ELF-1 (cell line): ENCODE results near the gene TFDP3.

Experiments
- DNase-seq: peaks from one replicate; pipeline ENCODE4 v3.0.0-alpha.2; 2016; ENCODE audit warnings: low read depth, low spot score

Gene TFDP3

GRCh38 chrX:133218329-133218728 is at the start of gene TFDP3:
TFDP3 (minus strand) TSS chrX:133218354; CDS start chrX:133218259, 95 bp downstream.
- DNase-seq, result no peak

- DNase-seq, result no peak
Observed at GRCh38 chrX:133267621-133268020, 49.5 kb upstream of the TFDP3 start.

- peak; percentile 98 for DNase-seq
Observed at GRCh38 chrX:133265331-133265730, 47.2 kb upstream of the TFDP3 start.

- DNase-seq, result no peak
Observed at GRCh38 chrX:133258481-133258880, 40.3 kb upstream of the TFDP3 start.

- DNase-seq, result no peak
Observed at GRCh38 chrX:133254666-133255065, 36.5 kb upstream of the TFDP3 start.

GRCh38 chrX:133251204-133251603 is 33.0 kb upstream of the TFDP3 start:
- DNase-seq, result no peak

GRCh38 chrX:133250184-133251100 is 32.3 kb upstream of the TFDP3 start:
- DNase-seq, result peak; percentile 86

- DNase-seq, result no peak
Observed at GRCh38 chrX:133249266-133250058, 31.3 kb upstream of the TFDP3 start.

- no peak for DNase-seq
Observed at GRCh38 chrX:133248177-133248576, 30.0 kb upstream of the TFDP3 start.

- DNase-seq, result no peak
Observed at GRCh38 chrX:133246921-133247320, 28.8 kb upstream of the TFDP3 start.

- DNase-seq, result peak; percentile 78
Observed at GRCh38 chrX:133235830-133236229, 17.7 kb upstream of the TFDP3 start.

GRCh38 chrX:133232331-133232730 is 14.2 kb upstream of the TFDP3 start:
- no peak for DNase-seq

- DNase-seq, result no peak
Observed at GRCh38 chrX:133229361-133229760, 11.2 kb upstream of the TFDP3 start.

GRCh38 chrX:133215747-133216146 is 2.4 kb downstream of the TFDP3 start:
- peak; percentile 30 for DNase-seq

GRCh38 chrX:133215017-133215416 is 3.1 kb downstream of the TFDP3 start:
- DNase-seq, result no peak

GRCh38 chrX:133214301-133214700 is 3.9 kb downstream of the TFDP3 start:
- DNase-seq, result no peak

- DNase-seq, result no peak
Observed at GRCh38 chrX:133213117-133213516, 5.0 kb downstream of the TFDP3 start.

GRCh38 chrX:133207751-133208150 is 10.4 kb downstream of the TFDP3 start:
- DNase-seq, result no peak

- DNase-seq, result no peak
Observed at GRCh38 chrX:133191739-133192039, 26.5 kb downstream of the TFDP3 start.

GRCh38 chrX:133190877-133191738 is 27.0 kb downstream of the TFDP3 start:
- DNase-seq, result peak; percentile 33

GRCh38 chrX:133189195-133189594 is 29.0 kb downstream of the TFDP3 start:
- no peak for DNase-seq

GRCh38 chrX:133188631-133189030 is 29.5 kb downstream of the TFDP3 start:
- DNase-seq, result peak; percentile 27
